Tibial nerve (tissue), 4 donors: ENCODE results near the gene EIF3L. TPM values are rescaled to one million over a fixed set of nuclear protein-coding genes. Genes with fewer than 3 reads are reported as not detected.

Experiments used
- DNase-seq, 2 donors: peaks; one replicate each; pipeline ENCODE4 v3.0.0-alpha.2; 2019; ENCODE audit warnings: low spot score in 2 of 2
- H3K27ac ChIP-seq, 4 donors: fragments of 200-600 bp; sonication (generic) in 3 of 4; one replicate each; pipeline ENCODE4 v1.5.1; 2017 to 2019; ENCODE audit warnings: mild to moderate bottlenecking in 1 of 4
- H3K27me3 ChIP-seq, 2 donors: fragments of 200-600 bp; sonication (generic) in 1 of 2; one replicate each; pipeline versions ENCODE4 v1.5.1 to v1.6.0; 2017 to 2019
- H3K36me3 ChIP-seq, 3 donors: fragments of 200-600 bp; sonication (generic); one replicate each; pipeline ENCODE4 v1.5.1; 2018 to 2019
- H3K4me1 ChIP-seq, 4 donors: fragments of 200-600 bp; sonication (generic) in 3 of 4; one replicate each; pipeline ENCODE4 v1.5.1; 2017 to 2019
- H3K4me3 ChIP-seq, 4 donors: fragments of 200-600 bp; sonication (generic) in 3 of 4; one replicate each; pipeline ENCODE4 v1.5.1; 2017 to 2019; ENCODE audit warnings: mild to moderate bottlenecking in 1 of 4, moderate library complexity in 1 of 4
- H3K9me3 ChIP-seq, 4 donors: fragments of 200-600 bp; sonication (generic) in 3 of 4; one replicate each; pipeline ENCODE4 v1.5.1; 2017 to 2019
- CTCF ChIP-seq, 5 experiments: fragments of 200-600 bp in 3 of 5; fragments of 450-650 bp in 2 of 5; sonication (generic) in 3 of 5; IDR thresholded peaks; one replicate each; pipeline ENCODE4 v1.5.1; 2016 to 2019; ENCODE audit warnings: antibody characterized with exemption in 5 of 5, mild to moderate bottlenecking in 3 of 5, moderate library complexity in 2 of 5
- EP300 ChIP-seq, 2 donors: sonication (generic); formaldehyde crosslinking; IDR thresholded peaks; one replicate each; pipeline ENCODE4 v1.6.1; 2017; ENCODE audit warnings: antibody characterized with exemption in 2 of 2, mild to moderate bottlenecking in 1 of 2
- POLR2A ChIP-seq, 2 donors: fragments of 450-650 bp; IDR thresholded peaks; one replicate each; pipeline ENCODE4 v1.6.1; 2017; ENCODE audit warnings: antibody characterized with exemption in 2 of 2, mild to moderate bottlenecking in 2 of 2, moderate library complexity in 2 of 2
- WGBS, 2 donors: methylation state at CpG; one replicate each; pipeline ENCODE4 v1.1.5; 2018; 5-methylcytosine and 5-hydroxymethylcytosine counted together
- total RNA-seq, 4 donors: library from RNA; depleted of rRNA; stranded (reverse); fragments of >200 nt; gene quantifications; one replicate each; pipeline ENCODE4 v1.1.0, GENCODE V29; 2016

Gene EIF3L
- total RNA-seq, 4 donors from 2014 or later, result 271 to 291 (median 274) TPM

- H3K4me3 ChIP-seq, result no peak overlapping the region
- no peaks in the 10 kb centered on the region for H3K9me3 ChIP-seq
- TF ChIP-seq EP300 (IDR thresholded peaks at IDR 0.05) (no peak), CTCF (IDR thresholded peaks at IDR 0.05) (no peak), POLR2A (IDR thresholded peaks at IDR 0.05) (no peak)
- no peak overlapping the region for H3K27ac ChIP-seq
- H3K36me3 ChIP-seq, result peaks cover 0 to 86% (median 12%) of the 10 kb centered on the region in 3 donors
- WGBS, 2 donors, result 33 to 34% methylated on average over 2 of the region's 2 CpGs
- peaks cover 0 to 18% (median 9%) of the 10 kb centered on the region in 4 donors for H3K4me1 ChIP-seq
- no peaks in the 10 kb centered on the region for H3K27me3 ChIP-seq
- DNase-seq, result no peak
Measured at GRCh38 chr22:37854946-37855345, 5.7 kb downstream of the EIF3L start.

- Histone ChIP-seq H3K27ac (no peak overlapping the region), H3K4me1 (peaks cover 0 to 13% (median 4%) of the 10 kb centered on the region in 4 donors), H3K27me3 (no peaks in the 10 kb centered on the region), H3K9me3 (no peaks in the 10 kb centered on the region), H3K4me3 (no peak overlapping the region), H3K36me3 (peaks cover 0 to 91% (median 14%) of the 10 kb centered on the region in 3 donors)
- 86 to 89% methylated on average over 2 of the region's 2 CpGs for WGBS, 2 donors
- no peak for TF ChIP-seq POLR2A (IDR thresholded peaks at IDR 0.05)
- TF ChIP-seq CTCF (IDR thresholded peaks at IDR 0.05), result no peak
- no peak for TF ChIP-seq EP300 (IDR thresholded peaks at IDR 0.05)
- DNase-seq, result no peak
Measured at GRCh38 chr22:37855462-37855861, 6.2 kb downstream of the EIF3L start.

- DNase-seq, result no peak
- Histone ChIP-seq H3K4me1 (peaks cover 0 to 4% (median 0%) of the 10 kb centered on the region in 4 donors), H3K36me3 (peaks cover 0 to 99% (median 28%) of the 10 kb centered on the region in 3 donors), H3K27me3 (no peaks in the 10 kb centered on the region), H3K4me3 (no peak overlapping the region), H3K27ac (no peak overlapping the region), H3K9me3 (no peaks in the 10 kb centered on the region)
- TF ChIP-seq POLR2A (IDR thresholded peaks at IDR 0.05) (no peak), CTCF (IDR thresholded peaks at IDR 0.05) (no peak), EP300 (IDR thresholded peaks at IDR 0.05) (no peak)
- 77 to 81% methylated on average over 7 of the region's 7 CpGs for WGBS, 2 donors
Measured at GRCh38 chr22:37860796-37861421, 11.7 kb downstream of the EIF3L start.

- H3K4me1 ChIP-seq, result peaks cover 0 to 4% (median 0%) of the 10 kb centered on the region in 4 donors
- DNase-seq, result no peak
- no peaks in the 10 kb centered on the region for H3K9me3 ChIP-seq
- TF ChIP-seq CTCF (IDR thresholded peaks at IDR 0.05) (no peak), EP300 (IDR thresholded peaks at IDR 0.05) (no peak), POLR2A (IDR thresholded peaks at IDR 0.05) (no peak)
- no peak overlapping the region for H3K27ac ChIP-seq
- no peaks in the 10 kb centered on the region for H3K27me3 ChIP-seq
- H3K4me3 ChIP-seq, result no peak overlapping the region
- WGBS, 2 donors, result 82 to 84% methylated on average over 7 of the region's 7 CpGs
- H3K36me3 ChIP-seq, result peaks cover 0 to 98% (median 27%) of the 10 kb centered on the region in 3 donors
Measured at GRCh38 chr22:37862570-37863325, 13.5 kb downstream of the EIF3L start.

- TF ChIP-seq POLR2A (IDR thresholded peaks at IDR 0.05) (no peak), CTCF (IDR thresholded peaks at IDR 0.05) (no peak), EP300 (IDR thresholded peaks at IDR 0.05) (no peak)
- WGBS, 2 donors, result 68% methylated on average over 6 of the region's 6 CpGs
- H3K4me3 ChIP-seq, result no peak overlapping the region
- H3K36me3 ChIP-seq, result peaks cover 6 to 91% (median 26%) of the 10 kb centered on the region in 3 donors
- no peaks in the 10 kb centered on the region for H3K27me3 ChIP-seq
- peaks cover 0 to 4% (median 0%) of the 10 kb centered on the region in 4 donors for H3K4me1 ChIP-seq
- no peaks in the 10 kb centered on the region for H3K9me3 ChIP-seq
- no peak for DNase-seq
- H3K27ac ChIP-seq, result no peak overlapping the region
Measured at GRCh38 chr22:37865510-37865909, 16.3 kb downstream of the EIF3L start.
